Measurements from ENCODE around the gene PDLIM1. TPM values are rescaled to one million over a fixed set of nuclear protein-coding genes. Genes with fewer than 3 reads are reported as not detected.

PDLIM1 gene
- polyA plus RNA-seq, 1 donor: 69.4 TPM

DNA sequence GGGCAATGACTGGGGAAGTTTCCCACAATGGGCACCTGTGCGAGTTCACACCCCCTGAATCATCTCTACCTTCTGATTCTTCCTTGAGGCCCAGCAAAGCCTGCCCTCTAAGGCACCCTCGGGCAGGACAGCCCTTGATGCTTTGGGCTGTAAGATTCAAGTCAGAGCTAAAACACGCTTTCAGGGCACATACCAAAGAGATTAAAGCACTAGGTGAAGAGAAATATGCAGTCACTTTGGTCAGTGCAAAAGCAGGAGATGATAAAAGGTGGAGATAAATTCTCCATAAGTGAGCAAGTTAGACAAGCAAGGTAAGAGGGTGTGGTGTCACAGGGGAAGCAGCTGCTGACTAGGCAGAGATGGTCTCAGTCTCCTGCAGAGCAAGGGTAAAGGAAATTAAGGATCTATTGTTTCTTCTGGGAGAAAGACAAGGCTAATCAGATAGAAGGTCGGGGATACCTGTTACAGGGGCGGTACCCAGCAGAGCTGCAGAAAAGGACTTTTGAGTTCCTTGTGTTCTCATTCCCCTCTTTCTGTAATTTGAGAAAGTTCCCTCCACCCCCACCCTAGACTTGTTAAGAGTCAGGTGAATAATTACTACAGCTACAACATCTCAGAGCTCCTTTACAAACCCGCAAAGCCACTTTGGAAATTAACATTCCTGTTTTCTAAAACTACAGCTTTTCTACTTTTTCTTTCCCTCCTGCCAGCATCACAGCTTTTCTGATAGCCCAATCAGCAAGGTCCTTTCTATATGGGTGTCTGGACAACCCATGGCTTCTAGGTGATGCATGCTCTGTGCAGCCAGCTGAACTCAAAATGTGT lies 26.4 kb downstream of the PDLIM1 start:
- no peak for DNase-seq

GRCh38 chr10:95263864-95264226 lies 27.0 kb downstream of the PDLIM1 start:
- DNase-seq: no peak

DNA sequence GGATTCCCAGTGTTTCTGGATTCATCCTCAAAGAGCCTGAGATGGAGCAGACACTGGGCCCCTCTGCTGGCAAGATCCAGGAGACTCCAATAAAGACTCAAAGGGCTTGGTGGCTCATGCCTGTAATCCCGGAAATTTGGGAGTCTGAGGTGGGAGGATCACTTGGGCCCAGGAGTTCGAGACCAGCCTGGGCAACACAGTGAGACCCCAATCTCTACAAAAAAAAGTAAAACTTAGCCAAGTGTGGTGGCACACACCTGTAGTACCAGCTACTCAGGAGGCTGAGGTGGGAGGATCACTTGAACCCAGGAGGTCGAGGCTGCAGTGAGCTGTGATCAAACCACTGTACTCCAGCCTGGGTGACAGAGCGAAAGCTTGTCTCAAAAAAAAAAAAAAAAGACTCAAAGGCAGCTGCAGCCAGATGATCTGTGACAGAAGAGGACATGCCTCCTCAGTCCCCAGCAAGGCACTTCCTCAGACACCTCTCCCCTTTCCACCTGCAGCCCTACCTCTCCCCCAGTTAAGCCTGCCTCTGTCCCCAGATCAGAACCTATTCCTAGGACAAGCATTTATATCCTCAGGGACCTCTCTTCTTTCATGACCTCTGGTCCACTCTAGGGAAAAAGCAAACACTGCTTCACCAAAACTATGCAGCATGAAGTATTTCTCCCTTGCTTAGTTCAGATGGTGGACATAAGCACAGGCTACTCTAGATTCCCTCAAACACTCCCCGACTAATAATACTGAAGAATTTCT lies 27.9 kb downstream of the PDLIM1 start:
- DNase-seq: no peak

DNA sequence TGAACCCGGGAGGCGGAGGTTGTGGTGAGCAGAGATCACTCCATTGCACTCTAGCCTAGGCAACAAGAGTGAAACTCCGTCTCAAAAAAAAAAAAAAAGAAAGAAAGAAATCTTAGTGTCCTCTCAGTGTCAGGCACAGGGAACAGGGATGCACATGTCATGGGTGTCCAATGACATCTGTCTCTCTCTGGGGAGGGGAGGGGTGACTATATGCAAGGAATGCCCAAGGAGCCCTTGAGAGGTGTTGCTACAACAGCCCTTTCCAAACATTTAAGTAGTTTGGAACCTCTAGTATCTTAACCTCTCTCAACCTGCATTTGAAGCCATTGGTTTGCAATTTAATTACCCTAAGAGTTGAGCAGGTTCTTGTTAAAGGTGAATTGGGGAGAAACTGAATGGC lies 28.9 kb downstream of the PDLIM1 start:
- DNase-seq: no peak

- DNase-seq: no peak
Measured at GRCh38 chr10:95260909-95261552, 29.8 kb downstream of the PDLIM1 start.

- no peak for DNase-seq
Measured at GRCh38 chr10:95260397-95260881, 30.4 kb downstream of the PDLIM1 start.

GRCh38 chr10:95257849-95258248 lies 33.0 kb downstream of the PDLIM1 start:
- no peak for DNase-seq

DNA sequence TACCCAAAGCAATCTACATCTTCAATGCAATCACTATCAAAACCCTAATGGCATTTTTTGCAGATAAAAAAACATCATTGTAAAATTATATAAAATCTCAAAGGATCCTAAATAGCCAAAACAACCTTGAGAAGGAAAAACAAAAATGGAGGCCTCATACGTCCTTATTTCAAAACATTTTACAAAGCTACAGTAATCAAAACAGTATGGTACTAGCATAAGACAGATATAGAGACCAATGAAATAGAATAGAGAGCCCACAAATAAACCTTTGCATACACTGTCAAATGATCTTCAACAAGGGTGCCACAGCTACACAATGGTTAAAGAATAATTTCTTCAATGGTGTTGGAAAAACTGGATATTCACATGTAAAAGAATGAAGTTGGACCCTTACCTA lies 34.5 kb downstream of the PDLIM1 start:
- no peak for DNase-seq

GRCh38 chr10:95254629-95255028 lies 36.2 kb downstream of the PDLIM1 start:
- no peak for DNase-seq

GRCh38 chr10:95253686-95254085 lies 37.1 kb downstream of the PDLIM1 start:
- no peak for DNase-seq

DNA sequence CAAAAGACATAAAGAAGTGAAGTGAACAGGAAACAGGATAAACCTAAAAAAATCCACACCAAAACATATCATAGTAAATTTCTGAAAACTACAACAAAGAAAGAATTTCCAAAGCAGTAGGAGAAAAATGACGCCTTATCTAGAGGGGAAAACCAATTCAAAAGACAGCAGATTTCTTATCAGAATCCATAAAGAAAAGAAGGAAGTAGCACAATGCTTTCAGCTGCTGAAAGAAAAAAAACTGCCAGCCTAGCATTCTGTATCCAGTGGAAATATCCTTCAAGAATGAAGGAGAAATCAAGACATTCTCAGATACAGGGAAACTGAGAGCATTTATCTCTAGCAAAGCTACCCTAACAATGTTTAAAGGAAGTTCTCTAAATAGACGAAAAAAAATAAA lies 37.8 kb downstream of the PDLIM1 start:
- no peak for DNase-seq

DNA sequence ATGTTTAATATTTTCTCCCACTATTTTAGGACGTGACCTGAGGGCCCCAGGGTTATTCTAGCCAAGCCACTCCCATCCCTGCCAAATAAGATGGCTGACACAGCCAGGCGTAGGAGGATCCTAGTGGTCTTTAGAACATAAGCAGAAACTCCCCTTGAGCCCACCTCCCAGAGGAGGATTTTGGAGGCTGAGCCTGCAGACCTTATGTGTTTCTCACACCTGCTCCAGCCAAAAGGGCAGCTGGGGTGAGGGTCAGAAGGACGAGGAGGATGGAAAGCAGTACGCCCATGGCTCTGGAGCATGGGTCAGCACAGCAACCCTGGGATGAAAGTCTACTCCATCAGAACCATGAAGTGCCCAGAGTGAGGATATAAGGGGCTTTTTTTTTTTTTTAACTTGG lies 39.9 kb downstream of the PDLIM1 start:
- no peak for DNase-seq

DNA sequence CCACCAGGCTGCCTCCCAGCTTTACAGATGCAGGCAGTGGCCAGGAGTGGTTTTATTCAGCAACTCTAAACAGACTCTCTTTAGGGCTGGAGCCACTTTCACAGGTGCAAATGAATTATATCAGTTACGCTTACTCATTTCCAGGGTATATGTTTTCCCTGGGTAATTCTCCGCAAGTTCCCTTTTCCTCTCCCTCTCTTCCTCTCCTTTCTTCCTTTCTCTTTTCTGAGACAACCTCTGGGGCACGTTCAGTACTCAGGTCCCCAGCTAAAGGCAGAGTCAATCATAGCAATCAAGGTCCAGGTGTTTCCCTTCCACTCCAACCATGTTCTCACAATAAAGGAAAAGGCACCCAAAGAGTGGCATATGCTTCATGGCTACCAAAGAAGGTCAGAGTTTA lies 41.3 kb downstream of the PDLIM1 start:
- no peak for DNase-seq

GRCh38 chr10:95248989-95249388 lies 41.8 kb downstream of the PDLIM1 start:
- DNase-seq: no peak

DNA sequence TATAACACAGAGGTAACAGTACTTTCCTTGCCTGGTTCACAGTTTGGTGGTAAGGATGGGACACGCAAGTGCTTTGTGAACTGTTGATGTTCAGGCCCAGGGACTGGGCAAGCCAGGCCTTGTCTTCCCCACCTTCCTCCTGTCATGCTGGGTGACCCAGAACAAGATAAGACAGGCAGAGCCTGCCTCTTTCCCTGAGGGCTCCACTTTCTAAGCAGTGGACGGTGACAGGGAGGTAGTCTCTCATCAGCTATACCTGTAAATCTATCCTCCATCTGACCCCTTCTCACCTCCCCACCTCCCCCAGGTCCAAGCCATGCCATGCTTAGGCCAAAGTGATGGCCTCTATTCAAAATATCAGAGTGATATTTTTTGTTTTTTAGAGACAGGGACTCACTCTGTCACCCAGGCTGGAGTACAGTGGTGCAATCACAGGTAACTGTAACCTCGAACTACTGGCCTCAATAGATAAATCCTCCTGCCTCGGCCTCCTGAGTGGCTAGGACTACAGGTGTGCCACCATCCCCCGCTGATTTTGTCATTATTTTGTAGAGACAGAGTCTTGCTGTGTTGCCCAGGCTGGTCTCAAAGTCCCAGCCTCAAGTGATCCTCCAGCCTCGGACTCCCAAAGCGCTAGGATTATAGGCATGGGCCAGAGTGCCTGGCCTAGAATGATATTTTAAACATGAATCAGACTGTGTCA lies 42.8 kb downstream of the PDLIM1 start:
- DNase-seq: no peak

- no peak for DNase-seq
Measured at GRCh38 chr10:95247200-95247880, 43.5 kb downstream of the PDLIM1 start.

GRCh38 chr10:95246582-95247051 lies 44.2 kb downstream of the PDLIM1 start:
- DNase-seq: peak; percentile 73

DNA sequence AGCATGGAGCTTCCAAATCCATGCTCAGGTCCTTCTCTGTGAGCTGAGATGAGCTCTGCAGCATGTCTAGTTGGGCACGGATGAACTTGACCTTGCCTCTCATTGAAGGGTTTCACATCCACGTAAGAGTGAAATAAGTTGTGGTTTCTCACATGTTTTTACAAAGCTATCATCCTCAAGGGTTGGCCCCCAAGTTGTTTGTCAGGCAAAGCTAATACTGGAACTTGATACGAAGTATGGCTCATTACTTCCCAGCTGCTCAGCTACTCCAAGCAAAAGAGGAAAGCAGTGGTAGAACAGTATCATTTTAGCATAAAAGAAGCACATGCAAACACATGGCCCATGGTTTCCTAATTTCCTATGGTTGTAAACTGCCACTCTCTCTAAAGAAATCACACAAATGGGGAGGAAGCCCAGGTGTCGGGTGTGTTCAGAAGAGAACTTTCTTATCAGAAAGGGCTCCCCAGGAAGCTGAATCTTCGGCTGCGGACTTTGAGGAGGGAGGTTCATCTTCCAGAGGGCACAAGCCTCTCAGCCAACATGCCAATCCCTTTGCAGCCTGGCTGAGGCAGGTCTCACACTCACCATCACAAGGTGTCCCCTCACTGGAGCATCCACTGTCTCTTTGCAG lies 45.3 kb downstream of the PDLIM1 start:
- no peak for DNase-seq

DNA sequence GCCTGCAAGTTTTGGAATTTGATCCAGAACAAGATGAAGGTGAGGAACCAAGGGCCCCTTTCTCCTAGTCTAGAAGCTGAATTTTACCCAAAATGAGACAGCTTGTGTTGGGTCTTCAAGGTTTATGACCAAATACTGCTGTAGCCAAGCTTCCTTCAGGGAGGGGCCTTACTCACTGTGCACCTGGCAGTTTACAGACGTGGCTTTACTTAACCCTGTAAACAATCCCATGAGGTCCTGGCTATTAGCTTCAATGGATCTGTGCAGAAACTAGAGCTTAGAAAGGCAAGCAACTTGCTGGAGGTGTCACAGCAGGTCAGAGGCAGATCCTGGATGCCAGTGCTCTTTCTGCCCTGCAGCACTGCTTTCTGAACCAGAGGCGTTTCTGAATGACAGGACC lies 46.7 kb downstream of the PDLIM1 start:
- no peak for DNase-seq

GRCh38 chr10:95243318-95243617 lies 47.5 kb downstream of the PDLIM1 start:
- no peak for DNase-seq

DNA sequence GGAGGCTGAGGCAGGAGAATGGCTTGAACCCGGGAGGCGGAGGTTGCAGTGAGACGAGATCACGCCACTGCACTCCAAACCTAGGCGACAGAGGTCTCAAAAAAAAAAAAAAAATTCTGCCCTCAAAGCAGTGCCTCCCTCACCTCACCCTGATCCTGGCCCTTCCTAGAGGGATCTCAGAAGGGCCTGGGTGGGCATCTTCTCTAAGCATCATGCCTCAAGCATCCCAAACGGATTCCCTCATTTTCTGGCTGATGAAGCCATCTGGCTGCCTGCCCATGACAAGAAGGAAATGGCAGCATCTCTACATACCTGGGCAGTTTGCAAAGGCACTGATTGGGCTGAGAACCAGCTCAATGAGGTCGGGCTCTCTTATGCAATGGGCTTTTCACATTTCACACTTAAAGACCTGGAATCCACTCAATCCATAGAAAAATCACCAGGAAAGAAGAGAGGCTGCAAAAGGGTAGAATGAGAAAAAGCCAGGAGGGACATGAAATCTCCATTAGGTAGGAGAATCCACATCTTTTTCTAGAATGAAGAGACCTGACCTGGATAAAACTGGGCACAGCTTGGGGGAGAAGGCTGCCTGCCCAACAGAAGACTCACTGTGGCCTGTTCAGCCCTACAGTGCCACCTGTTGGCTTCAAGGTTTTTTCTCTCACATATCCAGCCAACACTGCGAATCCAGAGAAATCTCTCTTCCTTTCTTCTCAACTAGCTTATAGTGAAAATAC lies 48.1 kb downstream of the PDLIM1 start:
- peak; percentile 57 for DNase-seq

Measured in left kidney (tissue), 2 donors.